Panc1 (cell line): ENCODE results near the gene GADD45A. TPM values are rescaled to one million over a fixed set of nuclear protein-coding genes. Genes with fewer than 3 reads are reported as not detected.

Source experiments
- ATAC-seq: fragments of 200-7000 bp; cut with Tn5 transposase; 2 replicates; pipeline ENCODE4 v1.9.1; 2020; ENCODE audit warnings: mild to moderate bottlenecking, moderate library complexity
- BruUV-seq: library from RNA; stranded (reverse); fragments of 400-500 nt; replicated peaks from 2 replicates; lab custom pipeline; 2021; lab: Mats Ljungman, UMichigan
- CTCF ChIA-PET: fragments of 300-600 bp; sonication (Branson Sonifier 250); formaldehyde crosslinking; loops from one replicate; lab custom pipeline; 2022; ENCODE audit warnings: antibody characterized with exemption; lab: Charles Lee
- POLR2A ChIA-PET: fragments of 300-600 bp; sonication (Branson Sonifier 250); formaldehyde crosslinking; loops from one replicate; lab custom pipeline; 2022; ENCODE audit warnings: antibody characterized with exemption; lab: Charles Lee
- DNase-seq: peaks from one replicate; pipeline ENCODE4 v3.0.0-alpha.2; 2010; ENCODE audit warnings: low read depth, low spot score
- H3K27ac ChIP-seq: 2 replicates; pipeline ENCODE4 v1.5.1; 2011; ENCODE audit warnings: mild to moderate bottlenecking, low read length, inconsistent platforms
- H3K27me3 ChIP-seq: fragments of 200-500 bp; sonication (Bioruptor generic); 2 replicates; pipeline ENCODE4 v1.6.0; 2014; ENCODE audit warnings: low read length, inconsistent platforms; ENCODE audit not compliant: control insufficient read depth, insufficient read depth
- H3K36me3 ChIP-seq: fragments of 200-500 bp; sonication (Bioruptor generic); 2 replicates; pipeline ENCODE4 v1.5.1; 2014; ENCODE audit warnings: inconsistent platforms, mild to moderate bottlenecking, low read length, moderate library complexity; ENCODE audit not compliant: control insufficient read depth, insufficient read depth
- H3K4me1 ChIP-seq: 2 replicates; pipeline ENCODE4 v1.5.1; 2011; ENCODE audit warnings: inconsistent platforms, mild to moderate bottlenecking, low read length, moderate library complexity; ENCODE audit not compliant: control insufficient read depth, insufficient read depth
- H3K4me3 ChIP-seq, 2 experiments: 2 replicates each; pipeline ENCODE4 v1.5.1; 2011 to 2012; ENCODE audit warnings: low read depth in 2 of 2, low read length in 2 of 2, mild to moderate bottlenecking in 2 of 2, inconsistent platforms in 1 of 2, moderate library complexity in 1 of 2
- H3K9me3 ChIP-seq: fragments of 200-500 bp; sonication (Bioruptor generic); 2 replicates; pipeline ENCODE4 v1.5.1; 2014; ENCODE audit warnings: low read depth, mild to moderate bottlenecking, inconsistent platforms, low read length, moderate library complexity; ENCODE audit not compliant: control insufficient read depth, insufficient read depth
- POLR2AphosphoS5 ChIP-seq: IDR thresholded peaks from 2 replicates; pipeline ENCODE4 v1.6.1; 2012; ENCODE audit warnings: mild to moderate bottlenecking, low read depth, low read length, moderate library complexity
- SIN3A ChIP-seq: IDR thresholded peaks from 2 replicates; pipeline ENCODE4 v1.6.1; 2012; ENCODE audit warnings: low read depth, mild to moderate bottlenecking, low read length, moderate library complexity, borderline replicate concordance; ENCODE audit not compliant: insufficient read depth
- TCF7L2 ChIP-seq: IDR thresholded peaks from 2 replicates; pipeline ENCODE4 v1.6.1; 2011; ENCODE audit warnings: mild to moderate bottlenecking, low read depth, low read length, inconsistent platforms
- in situ Hi-C: cut with HindIII; loops from 2 replicates; pipeline ENCODE4 v1.10.0; 2016; ENCODE audit warnings: low sequenced_read_pairs, low pct_unique_long_range_greater_than_20kb
- intact Hi-C: fragments of 100-400 bp; cut with micrococcal nuclease; formaldehyde crosslinking; loops from one replicate; pipeline ENCODE4 v1.10.0; 2022; ENCODE audit not compliant: unreplicated experiment
- total RNA-seq: library from RNA; stranded (reverse); gene quantifications from one replicate; pipeline ENCODE4 v1.2.1, GENCODE V29; 2021; ENCODE audit not compliant: unreplicated experiment
- TF ChIP-seq, protein P1 (sequence below): fragments of 450-650 bp; IDR thresholded peaks from 2 replicates; pipeline ENCODE4 v1.5.1; 2017; ENCODE audit warnings: mild to moderate bottlenecking
- TF ChIP-seq, protein P2 (sequence below), 2 experiments: IDR thresholded peaks; 2 replicates each; pipeline ENCODE4 v1.6.1; 2011 to 2012; ENCODE audit warnings: low read depth in 2 of 2, control low read depth in 1 of 2, low read length in 1 of 2, mild to moderate bottlenecking in 1 of 2, moderate library complexity in 1 of 2; ENCODE audit not compliant: insufficient read depth in 1 of 2

GADD45A gene
- total RNA-seq, 1 experiment from 2014 or later: 106 TPM

DNA sequence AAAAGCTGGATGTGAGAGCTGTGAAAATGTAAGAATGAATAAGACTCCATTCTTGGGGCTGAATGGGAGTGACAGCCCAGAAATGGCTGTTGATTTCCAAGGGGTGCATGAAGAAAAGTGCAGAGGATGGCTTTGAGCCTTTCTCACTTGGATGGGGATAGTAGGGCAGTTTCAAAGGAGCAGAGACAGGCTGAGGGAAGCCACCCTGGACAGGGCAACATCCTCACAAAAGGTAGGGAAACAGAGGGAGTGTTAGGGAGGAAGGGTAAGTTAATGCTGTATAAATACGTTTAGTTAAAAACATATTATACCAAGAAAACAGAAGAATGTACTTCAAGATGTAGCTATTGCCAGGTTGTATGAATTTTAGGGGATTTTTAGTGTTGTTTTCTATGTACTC is 38.1 kb downstream of the GADD45A start:
- intact Hi-C loops: no loop called here
- ChIA-PET POLR2A (no interaction called here), CTCF (no interaction called here)
- TF ChIP-seq POLR2AphosphoS5: no peak
- no peak for TF ChIP-seq SIN3A
- TF ChIP-seq, protein P1, sequence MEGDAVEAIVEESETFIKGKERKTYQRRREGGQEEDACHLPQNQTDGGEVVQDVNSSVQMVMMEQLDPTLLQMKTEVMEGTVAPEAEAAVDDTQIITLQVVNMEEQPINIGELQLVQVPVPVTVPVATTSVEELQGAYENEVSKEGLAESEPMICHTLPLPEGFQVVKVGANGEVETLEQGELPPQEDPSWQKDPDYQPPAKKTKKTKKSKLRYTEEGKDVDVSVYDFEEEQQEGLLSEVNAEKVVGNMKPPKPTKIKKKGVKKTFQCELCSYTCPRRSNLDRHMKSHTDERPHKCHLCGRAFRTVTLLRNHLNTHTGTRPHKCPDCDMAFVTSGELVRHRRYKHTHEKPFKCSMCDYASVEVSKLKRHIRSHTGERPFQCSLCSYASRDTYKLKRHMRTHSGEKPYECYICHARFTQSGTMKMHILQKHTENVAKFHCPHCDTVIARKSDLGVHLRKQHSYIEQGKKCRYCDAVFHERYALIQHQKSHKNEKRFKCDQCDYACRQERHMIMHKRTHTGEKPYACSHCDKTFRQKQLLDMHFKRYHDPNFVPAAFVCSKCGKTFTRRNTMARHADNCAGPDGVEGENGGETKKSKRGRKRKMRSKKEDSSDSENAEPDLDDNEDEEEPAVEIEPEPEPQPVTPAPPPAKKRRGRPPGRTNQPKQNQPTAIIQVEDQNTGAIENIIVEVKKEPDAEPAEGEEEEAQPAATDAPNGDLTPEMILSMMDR: no peak
- TF ChIP-seq, protein P2, sequence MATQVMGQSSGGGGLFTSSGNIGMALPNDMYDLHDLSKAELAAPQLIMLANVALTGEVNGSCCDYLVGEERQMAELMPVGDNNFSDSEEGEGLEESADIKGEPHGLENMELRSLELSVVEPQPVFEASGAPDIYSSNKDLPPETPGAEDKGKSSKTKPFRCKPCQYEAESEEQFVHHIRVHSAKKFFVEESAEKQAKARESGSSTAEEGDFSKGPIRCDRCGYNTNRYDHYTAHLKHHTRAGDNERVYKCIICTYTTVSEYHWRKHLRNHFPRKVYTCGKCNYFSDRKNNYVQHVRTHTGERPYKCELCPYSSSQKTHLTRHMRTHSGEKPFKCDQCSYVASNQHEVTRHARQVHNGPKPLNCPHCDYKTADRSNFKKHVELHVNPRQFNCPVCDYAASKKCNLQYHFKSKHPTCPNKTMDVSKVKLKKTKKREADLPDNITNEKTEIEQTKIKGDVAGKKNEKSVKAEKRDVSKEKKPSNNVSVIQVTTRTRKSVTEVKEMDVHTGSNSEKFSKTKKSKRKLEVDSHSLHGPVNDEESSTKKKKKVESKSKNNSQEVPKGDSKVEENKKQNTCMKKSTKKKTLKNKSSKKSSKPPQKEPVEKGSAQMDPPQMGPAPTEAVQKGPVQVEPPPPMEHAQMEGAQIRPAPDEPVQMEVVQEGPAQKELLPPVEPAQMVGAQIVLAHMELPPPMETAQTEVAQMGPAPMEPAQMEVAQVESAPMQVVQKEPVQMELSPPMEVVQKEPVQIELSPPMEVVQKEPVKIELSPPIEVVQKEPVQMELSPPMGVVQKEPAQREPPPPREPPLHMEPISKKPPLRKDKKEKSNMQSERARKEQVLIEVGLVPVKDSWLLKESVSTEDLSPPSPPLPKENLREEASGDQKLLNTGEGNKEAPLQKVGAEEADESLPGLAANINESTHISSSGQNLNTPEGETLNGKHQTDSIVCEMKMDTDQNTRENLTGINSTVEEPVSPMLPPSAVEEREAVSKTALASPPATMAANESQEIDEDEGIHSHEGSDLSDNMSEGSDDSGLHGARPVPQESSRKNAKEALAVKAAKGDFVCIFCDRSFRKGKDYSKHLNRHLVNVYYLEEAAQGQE (IDR thresholded peaks at IDR 0.05; ENCODE audit: insufficient read depth in 1 of 2, low read depth in 2 of 2, low read length in 1 of 2): no peak
- TF ChIP-seq TCF7L2: no peak
- DNase-seq: no peak
- no peak overlapping the region for H3K4me3 ChIP-seq
- H3K36me3 ChIP-seq: no peaks in the 10 kb centered on the region
- H3K9me3 ChIP-seq: no peaks in the 10 kb centered on the region
- no peak for ATAC-seq
- no TSS peak for BruUV-seq
- no peak overlapping the region for H3K27ac ChIP-seq
- H3K27me3 ChIP-seq: no peaks in the 10 kb centered on the region
- H3K4me1 ChIP-seq: peaks cover 7% of the 10 kb centered on the region; the same call in 1 of the 2 replicates
- in situ Hi-C loops: no loop called here

DNA sequence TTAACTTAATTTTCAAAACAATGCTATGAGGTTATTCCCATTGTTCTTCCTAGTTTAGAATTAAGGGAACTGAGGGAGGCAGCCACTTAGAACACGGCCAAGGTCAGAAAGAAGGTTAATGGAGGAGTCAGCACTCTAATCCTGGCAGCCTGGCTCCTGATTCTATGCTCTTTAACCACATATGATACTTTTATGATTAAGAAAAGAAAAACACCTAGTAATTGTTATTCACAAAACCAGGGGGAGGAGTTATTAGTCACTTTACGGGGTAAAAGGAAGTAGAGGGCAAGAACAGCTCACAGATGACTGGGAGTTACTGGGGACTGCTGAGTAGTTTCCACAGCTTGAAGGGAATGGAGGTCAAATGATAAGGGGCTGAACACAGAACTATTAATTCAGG is 38.6 kb downstream of the GADD45A start:
- H3K4me3 ChIP-seq: no peak overlapping the region
- no peak overlapping the region for H3K27ac ChIP-seq
- ChIA-PET POLR2A (no interaction called here), CTCF (no interaction called here)
- intact Hi-C loops (no loop called here), in situ Hi-C loops (no loop called here)
- no TSS peak for BruUV-seq
- no peaks in the 10 kb centered on the region for H3K27me3 ChIP-seq
- DNase-seq: no peak
- ATAC-seq: no peak
- TF ChIP-seq, protein P2 (IDR thresholded peaks at IDR 0.05; ENCODE audit: insufficient read depth in 1 of 2, low read depth in 2 of 2, low read length in 1 of 2): no peak
- TF ChIP-seq SIN3A (no peak), TCF7L2 (no peak), POLR2AphosphoS5 (no peak)
- TF ChIP-seq, protein P1: no peak
- H3K9me3 ChIP-seq: no peaks in the 10 kb centered on the region
- no peaks in the 10 kb centered on the region for H3K36me3 ChIP-seq
- peaks cover 7% of the 10 kb centered on the region; the same call in 1 of the 2 replicates for H3K4me1 ChIP-seq
